Germinal center (tissue), 1 donor: Measurements from ENCODE around the gene STAB1.
"Not testable (repeated sequence)": the region's sequence is repeated elsewhere in the genome, so short reads cannot be mapped to it uniquely, and the experiment has no call there.

Source experiments
- DNase-seq: peaks from one replicate; pipeline ENCODE4 v3.0.0; 2012; ENCODE audit warnings: mixed read lengths, low spot score

Gene STAB1

DNA sequence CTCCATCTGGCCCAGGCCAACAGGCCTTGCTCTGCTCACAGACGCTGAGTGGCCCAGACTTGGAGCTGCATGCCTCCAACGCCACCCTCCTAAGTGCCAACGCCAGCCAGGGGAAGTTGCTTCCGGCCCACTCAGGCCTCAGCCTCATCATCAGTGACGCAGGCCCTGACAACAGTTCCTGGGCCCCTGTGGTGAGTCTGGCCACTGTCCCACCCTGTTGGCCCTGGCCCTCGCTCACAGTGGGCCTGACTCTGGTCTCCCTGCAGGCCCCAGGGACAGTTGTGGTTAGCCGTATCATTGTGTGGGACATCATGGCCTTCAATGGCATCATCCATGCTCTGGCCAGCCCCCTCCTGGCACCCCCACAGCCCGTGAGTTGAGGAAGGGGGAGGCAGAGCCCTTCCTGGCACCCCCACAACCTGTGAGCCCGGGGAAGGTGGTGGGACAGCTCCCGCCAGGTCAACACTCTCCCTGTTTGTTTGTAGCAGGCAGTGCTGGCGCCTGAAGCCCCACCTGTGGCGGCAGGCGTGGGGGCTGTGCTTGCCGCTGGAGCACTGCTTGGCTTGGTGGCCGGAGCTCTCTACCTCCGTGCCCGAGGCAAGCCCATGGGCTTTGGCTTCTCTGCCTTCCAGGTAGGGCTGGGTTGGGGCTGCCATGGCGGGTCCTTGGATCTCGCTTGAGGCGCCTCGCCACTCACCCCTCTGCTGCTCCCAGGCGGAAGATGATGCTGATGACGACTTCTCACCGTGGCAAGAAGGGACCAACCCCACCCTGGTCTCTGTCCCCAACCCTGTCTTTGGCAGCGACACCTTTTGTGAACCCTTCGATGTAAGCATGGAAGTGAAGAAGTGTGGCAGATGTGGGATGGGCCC is 28.5 kb downstream of the STAB1 start:
- DNase-seq: no peak

DNA sequence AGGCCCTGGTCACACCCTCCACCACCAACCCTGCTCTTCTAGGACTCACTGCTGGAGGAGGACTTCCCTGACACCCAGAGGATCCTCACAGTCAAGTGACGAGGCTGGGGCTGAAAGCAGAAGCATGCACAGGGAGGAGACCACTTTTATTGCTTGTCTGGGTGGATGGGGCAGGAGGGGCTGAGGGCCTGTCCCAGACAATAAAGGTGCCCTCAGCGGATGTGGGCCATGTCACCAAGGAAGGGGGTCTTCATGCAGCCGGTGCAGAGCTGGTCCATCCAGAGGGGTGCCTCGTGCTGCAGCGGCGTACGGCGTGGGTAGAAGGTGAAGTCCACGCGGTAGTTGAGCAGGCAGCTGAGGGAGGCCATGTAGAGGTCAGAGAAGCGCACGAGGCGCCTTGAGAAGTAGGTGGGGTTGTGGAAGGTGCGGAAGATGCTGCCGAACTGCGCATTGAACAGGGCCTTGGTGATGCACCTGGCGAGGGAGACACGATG is 29.2 kb downstream of the STAB1 start:
- DNase-seq: no peak

DNA sequence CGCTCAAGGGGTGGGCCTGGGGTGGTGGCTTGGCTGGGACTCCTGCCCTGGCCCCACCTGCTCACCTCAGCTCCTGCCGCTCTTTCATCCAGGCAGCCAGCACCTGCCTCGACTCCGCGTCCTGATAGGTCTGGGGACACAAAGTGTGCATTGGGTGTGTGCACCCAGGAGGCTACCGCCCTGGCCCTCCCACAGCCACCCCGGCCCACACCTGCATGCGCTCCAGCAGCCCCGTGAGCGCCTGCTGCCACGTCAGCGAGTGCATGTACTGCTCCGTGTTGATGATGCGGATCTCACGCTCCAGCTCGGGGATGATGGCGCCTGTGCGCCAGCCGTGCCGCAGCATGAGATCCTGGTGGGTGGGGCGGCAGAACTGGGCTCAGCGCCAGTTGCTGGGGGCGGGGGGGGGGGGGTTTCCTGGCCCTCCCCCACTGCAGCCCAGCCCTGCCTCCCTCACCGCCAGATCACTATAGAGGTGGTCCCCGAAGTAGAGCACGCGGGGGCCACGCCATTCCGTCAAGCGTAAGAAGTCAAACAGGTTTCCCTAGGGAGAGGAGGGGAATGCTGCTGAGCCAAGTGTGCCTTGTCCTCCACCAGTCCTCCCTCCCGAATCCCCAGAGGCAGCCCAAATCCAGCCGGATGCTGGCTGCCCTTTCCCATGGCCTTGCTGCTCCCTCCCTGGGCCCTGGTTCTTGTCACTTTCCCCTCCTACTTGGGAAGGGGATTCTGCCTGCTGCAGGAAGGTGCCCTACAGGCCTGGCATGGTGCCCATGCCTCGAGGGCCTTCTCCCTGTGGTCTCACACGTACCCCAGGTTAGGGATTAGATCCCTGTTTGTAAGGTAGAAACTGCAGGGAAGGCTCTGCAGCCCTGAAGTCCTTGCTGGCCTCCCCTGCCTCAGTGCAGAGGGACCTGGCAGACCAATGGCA is 29.9 kb downstream of the STAB1 start:
- no peak for DNase-seq

DNA sequence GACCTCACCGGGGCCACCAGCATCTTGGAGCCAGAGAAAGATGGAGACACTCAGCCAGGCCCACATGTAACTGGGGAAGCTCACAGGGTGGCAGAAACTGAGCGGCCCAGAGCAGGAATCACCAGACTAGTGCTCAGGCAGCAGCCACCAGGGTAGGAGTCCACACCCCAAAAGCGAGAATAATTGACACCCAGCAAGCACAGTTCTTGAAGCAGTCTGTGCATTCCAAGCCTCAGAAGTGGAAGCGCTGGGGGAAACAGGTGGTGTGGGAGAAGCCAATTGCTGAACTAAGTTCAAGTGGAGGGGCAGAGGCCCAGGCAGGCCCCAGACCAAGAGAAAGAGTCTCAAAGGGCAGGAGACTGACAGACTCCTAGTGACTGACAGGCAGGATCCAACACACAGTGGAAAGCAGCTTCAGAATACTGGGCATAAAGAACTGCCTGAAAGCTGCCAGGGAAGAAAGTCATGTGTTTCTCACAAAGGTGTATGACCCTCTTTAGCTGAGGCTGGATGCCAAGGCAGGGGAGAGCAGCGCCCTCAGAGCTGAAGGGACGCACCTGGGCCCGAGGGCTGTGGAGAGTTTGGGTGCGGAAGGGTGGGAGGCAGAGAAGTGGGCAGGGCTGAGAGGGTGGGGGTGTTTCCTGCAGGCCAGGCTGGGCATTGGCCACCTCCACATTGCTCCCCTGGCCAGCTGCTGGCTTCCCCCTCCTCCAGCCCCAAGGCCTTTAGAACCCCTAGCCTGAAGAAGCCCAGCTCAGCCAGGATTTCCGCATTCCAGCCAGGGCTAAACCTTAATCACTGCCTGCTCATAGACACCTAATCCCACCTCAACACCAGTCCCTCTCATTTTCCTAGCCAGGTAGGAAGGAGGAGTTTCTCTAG is 30.8 kb downstream of the STAB1 start:
- no peak for DNase-seq

DNA sequence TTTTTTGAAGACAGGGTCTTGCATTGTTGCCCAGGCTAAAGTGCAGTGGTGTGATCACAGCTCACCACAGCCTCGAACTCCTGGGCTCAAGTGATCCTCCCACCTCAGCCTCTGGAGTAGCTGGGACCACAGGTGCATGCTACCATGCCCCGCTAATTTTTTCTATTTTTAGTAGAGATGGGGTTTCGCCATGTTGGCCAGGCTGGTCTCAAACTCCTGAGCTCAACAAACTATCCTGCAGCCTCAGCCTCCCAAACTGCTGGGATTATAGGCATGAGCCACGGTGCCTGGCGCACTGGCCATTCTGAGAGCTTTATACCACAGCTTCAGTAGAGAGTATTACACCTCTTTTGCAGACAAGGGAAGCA is 31.5 kb downstream of the STAB1 start:
- not testable (repeated sequence) for DNase-seq

DNA sequence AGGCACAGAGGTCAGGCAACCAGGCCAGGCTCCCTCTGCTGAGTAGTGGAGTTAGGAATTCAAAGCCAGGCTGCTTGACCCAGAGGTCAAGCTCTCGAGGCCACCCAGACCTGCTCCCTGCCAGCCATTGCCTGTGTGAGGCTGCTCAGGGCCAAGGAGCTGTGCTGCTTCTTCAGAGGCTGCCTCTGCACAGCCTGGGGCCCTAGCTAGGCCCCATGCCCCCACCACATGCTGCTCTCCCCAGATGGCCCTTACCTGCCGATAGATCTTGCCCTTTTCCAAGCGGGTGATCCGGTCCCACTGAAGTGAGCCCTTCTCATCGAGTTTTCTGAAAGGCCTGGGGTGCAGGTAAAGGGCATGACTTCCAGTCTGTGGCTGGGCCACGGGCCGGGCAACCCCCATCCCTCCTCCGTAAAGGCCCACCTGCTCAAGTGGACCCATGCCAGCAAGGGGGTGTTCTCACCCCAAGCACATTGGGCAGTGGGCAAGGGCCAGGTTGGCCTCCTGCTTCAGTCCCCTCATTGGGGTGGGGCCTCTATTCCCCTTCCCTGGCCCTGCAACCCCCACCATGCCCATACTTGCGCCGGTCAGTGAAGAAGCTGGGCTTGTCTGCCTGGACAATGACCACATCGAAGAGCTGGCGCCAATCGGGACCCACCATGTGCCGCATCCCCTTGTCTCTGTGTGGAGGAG is 32.0 kb downstream of the STAB1 start:
- DNase-seq: no peak

DNA sequence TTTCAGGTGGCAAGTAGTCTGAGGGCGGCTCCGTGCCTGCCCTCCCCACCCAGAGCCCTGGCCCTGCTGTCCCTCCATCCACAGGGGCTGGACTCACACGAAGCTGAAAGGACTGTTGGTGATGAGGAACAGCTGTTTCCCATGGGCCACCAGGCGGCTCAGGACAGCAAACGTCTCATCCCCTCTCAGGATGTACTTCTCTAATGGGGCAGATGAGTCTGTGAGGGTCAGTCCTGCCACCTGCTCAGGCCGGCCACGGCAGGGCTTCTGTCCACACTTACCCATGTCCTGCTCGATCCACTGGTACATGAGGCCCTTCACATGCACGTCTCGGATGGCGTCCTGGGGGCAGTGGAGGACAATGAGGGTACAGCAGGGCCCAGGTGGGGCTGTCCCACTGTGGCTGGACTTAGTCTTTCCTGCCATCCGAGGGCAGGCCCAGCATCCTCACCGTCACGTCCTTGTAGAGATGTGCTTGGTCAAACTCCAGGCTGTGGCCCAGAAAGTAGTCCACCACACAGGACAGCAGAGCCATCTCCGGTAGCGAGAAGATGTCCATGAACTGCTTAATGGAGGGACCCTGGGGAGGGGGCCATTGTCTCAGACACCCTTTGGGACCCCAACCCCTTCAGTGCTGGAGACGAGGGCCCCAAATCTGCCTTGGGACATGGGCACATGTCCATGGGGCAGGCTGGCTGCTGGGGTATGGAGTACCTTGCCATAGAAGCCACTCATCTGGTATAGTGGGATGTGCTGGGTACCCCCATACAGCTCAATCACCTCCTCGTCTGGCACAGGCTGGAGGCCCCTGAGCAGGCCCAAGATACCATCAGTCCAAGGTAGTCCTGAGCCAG is 32.8 kb downstream of the STAB1 start:
- DNase-seq: no peak

DNA sequence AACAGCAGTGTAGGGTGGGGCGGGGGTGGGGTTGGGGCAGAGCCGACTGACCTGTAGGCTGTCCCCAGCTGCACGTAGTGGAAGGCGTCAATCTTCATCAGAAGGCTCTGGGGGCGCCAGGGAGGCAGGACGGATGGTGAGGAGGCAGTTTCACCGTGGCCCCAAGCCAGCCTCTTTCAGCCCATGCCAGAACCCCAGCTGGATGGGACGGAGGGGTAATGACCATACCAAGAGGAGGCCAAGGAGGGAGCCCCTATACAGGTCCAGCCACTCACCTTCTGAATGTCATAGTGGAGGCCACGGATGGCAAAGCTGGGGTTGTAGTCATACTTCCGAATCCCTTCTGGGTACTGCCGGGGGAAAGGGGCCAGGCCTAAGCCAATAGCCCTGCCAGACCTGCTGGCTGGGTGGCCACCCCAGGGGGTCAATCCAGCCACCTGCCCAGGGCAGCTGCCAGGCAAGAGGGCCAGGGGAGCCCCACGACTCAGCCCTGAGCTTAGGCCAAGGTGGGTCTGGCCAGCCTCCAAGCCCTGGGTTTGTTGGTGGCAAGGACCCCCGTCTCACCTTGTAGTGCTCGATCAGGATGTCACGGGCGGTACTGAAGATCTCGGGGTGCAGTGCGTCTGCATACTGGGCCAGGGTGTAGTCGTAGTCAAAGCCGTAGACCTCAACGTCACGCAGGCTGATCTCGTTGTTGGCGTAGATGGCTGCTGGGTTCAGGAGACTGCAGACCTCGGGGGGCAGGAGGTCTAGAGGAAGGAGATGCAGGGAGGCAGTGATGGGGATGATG is 33.6 kb downstream of the STAB1 start:
- DNase-seq: no peak

DNA sequence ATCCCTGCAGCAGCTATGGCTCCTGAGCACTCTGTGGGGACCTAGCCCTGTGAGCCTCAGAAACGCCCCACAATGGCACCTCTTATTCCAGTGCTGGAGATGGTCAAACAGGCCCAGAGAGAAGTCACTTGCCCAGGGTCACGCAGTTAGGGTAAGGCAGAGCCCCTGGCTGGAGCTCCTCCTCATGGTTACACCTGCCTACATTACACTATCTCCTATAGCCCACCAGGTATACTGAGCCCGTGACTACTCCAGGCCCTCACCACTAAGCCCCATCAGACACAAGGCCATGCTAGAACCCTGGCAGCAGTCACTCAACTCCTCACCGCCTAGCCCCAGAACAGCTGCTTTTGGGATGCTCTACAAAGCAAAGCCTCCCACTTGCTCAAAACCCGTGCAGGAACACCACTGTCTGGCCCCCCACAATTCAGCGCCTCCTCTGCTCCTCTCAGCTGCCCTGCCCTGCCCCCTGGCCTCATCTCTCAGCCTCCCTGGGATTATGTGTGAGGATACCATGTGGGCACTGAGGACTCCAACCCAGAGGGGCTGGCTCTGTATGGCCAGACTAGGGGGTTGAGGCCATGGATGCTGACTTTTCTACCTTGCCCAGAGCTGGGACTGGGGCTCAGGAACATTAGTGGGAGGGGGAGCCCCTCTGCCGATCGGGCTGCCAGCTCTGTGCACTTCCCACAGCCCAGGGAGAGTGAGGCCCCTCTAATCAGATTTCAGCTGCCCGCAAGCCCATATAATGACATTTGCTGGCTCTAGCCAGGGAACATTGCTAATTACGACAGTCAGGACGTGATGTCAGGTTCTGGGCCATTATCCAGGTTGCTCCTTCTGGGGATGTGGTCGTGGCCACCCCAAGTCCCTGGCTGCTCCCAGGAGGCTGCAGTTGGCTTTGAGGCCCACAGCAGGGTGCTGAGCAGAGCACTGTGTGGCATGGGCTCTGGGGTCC is 34.5 kb downstream of the STAB1 start:
- no peak for DNase-seq

DNA sequence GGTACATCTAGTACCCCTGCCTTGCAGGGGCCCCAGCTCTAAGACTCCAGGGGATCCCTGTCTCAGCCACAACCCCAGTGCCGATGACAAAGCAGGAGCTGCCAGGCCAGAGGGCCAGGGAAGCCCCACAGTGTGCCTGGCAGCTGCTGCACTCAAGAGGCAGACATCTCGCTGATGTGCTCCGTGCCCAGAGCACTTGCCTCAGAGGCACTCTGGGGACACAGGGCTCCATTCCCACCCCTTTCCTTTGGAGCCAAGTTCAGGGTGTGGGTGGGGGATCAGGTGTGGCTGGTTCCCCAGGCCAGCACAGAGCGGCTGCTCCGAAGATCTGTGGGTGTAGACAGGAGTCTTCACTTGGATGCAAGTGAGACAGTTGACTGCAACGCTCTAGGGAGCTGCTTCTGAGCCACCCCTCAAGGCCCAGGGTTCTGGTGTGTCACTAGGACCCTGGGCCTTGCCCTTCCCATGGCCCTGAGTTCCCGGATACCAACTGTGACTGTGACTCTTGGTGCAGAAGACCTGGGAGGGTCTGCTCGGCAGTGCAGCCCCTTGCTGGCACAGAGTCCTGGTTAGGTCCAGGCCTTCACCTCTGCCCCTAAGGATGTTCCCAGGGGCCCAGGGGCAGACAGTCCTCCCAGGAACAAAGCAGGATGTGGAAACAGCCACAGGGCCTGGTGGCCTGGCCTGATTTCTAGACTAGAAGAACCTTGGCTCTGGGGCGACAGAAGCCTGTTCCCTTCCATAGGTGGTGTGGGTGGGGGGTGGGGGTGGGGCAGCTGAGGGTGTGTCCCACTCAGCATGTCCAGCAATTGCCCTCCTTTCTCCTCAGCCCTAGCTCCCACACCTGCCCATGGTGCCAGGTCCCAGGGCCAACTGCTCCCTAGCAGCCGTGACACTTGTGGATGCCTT is 36.0 kb downstream of the STAB1 start:
- DNase-seq: no peak

DNA sequence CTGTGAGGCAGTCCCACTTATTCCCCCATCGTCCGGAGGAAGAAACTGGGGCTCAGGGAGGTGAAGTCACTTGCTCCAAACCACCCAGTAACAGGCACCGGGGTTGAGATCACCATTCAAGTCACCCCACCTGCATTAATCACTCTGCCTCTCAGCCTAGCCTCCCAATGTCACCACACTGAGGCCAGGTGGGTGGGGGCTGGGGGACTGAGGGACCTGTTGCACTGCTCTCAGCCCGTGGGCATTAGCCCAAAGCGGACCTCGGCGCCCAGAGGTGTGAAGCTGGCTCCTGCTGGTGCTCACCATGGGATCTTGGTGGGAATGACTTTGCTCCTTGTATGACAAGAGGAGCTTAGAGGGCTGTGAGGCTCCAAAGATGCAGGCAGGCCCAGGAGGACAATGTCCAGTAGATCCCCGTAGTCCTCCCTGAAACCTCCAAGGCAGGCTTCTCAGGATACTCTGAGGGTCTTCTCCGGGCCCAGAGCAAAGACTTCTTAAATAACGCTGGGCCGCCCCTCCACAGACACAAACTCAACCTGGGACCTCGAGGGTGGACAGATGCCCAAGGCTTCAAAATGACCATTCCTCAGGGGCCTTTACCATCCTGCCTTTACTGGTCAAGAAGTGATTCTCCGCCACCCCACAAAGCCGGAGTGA is 36.9 kb downstream of the STAB1 start:
- no peak for DNase-seq

DNA sequence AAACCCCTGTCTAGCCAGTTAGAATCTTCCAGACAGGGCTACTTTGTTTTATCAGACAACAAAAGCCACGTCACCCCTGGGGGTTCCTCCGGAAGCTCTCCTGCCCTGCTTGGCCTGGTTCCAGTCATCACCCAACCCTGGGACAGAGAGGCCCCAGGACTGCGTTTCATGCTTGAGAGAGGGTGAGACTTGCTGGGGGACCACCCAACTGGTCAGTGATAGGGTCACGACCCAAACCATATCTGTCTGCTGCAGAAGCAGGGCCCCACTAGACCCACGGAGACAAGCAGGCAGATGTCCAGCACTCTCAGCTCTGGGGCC is 37.3 kb downstream of the STAB1 start:
- DNase-seq: no peak

DNA sequence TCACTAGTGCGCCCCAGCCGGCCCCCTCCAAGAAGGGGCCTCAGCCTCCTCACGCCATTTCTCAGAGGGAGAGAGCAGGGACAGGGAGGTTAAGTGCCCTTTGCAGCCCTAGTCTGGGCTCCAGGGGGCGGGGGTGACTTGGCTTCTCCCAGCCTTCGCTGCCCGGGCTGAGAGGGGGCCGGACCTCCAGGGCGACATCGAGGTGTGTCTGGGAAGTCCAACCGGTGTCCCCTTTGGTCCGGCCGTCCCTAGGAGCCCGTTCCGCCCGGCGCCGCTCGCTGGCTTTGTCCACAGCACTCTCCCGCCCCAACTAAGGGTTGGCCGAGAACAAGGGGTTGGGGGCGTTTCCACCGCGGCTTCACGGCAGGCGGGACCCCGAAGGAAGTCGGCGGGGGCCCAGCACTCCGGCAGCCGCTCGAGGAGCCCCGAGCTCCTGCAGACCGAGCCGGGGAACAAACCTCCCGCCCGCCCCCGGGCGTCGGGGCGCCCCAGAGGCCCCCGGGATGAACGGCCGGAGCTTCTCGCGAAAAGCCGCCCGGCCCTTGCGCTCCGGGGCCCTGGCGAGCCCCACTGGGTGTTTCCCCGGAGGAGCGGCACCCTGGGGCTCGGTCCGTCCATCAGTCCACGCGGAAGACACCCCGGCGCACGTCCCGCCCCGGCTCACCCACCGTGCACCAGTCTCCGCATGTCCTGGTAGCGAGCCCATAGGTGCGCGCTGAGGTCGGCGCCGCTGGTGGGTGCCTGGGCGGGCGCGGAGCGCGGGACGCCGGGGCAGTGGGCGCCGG is 37.9 kb downstream of the STAB1 start:
- DNase-seq: peak; percentile 60

DNA sequence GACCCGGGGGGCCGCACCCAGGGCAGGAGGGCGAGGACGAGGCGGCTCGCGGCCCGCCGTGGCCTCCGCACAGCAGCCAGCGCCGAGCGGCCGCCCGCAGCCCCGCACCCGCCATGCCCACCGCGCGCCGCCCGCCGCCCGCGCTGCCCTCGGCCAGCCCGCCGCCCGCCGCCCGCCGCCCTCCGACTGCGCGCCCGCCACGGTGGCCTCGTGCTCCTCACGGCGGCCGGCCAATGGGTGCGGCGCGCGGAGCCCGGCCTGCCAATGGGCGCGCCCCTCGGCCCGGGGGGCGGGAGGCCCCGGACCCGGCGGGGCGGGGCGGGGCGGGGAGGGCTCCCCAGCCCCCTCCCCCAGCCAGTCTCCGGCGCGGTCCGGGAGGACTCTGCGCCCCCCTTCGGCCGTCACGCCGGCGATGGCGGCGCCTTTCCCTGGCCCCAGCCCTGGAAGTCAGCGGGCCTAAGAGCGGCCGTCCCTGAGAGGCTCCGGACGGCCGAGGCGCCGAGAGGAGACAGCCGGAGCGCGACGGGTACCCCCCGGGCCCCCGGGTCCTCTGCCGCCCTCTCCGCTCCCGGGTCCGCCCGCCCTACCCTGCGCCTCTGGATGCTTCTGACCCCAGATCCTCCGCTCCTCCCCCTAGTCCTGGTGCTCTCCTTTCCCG is 38.6 kb downstream of the STAB1 start, which contains the start of gene NT5DC2:
NT5DC2 (minus strand) TSS at position 235 of the 658 bp plus-strand sequence; CDS start at position 115, 120 bp downstream.
- peak; percentile 91 for DNase-seq
